A549 (cell line): ENCODE data around the gene KNDC1. TPM values are rescaled to one million over a fixed set of nuclear protein-coding genes. Genes with fewer than 3 reads are reported as not detected.
A peak's percentile ranks its signal among the peaks of the same experiment; 100 is the strongest.

Experiments
- ATAC-seq, 2 experiments: fragments of 200-7000 bp in 1 of 2; fragments of >200 bp in 1 of 2; cut with Nextera tagmentation in 1 of 2; cut with Tn5 transposase in 1 of 2; 3 replicates each; pipeline versions ENCODE4 v1.8.0 to v1.9.1; 2018 to 2020; ENCODE audit warnings: mild to moderate bottlenecking in 1 of 2, moderate library complexity in 1 of 2
- CTCF ChIA-PET: fragments of 300-600 bp; sonication (Branson Sonifier 250); formaldehyde crosslinking; extraction: SDS; loops from one replicate; lab custom pipeline; 2021; ENCODE audit warnings: antibody characterized with exemption, inconsistent platforms; lab: Yijun Ruan, JAX
- POLR2A ChIA-PET: fragments of 350-600 bp; formaldehyde crosslinking; extraction: SDS; loops from one replicate; lab custom pipeline; 2021; ENCODE audit warnings: antibody characterized with exemption, inconsistent platforms; lab: Yijun Ruan, JAX
- DNase-seq, 2 experiments: peaks; one replicate each; pipeline versions ENCODE4 v3.0.0 to v3.0.0-alpha.2; 2011 to 2016; ENCODE audit warnings: low read depth in 1 of 2, low spot score in 1 of 2
- FAIRE-seq: peaks from 2 replicates; lab custom pipeline; 2011; peaks lifted over from hg19 to GRCh38; lab: Jason Lieb, UNC
- H3K27ac ChIP-seq, 2 experiments: fragments of >200 bp; sonication (Bioruptor Twin); formaldehyde crosslinking; 3 replicates each; pipeline ENCODE4 v1.5.1; 2016 to 2017
- H3K4me1 ChIP-seq: fragments of >200 bp; sonication (Bioruptor Twin); formaldehyde crosslinking; 3 replicates; pipeline ENCODE4 v1.6.1; 2016
- H3K4me2 ChIP-seq: fragments of >200 bp; sonication (Bioruptor Twin); formaldehyde crosslinking; 3 replicates; pipeline ENCODE4 v1.6.1; 2016
- H3K4me3 ChIP-seq: fragments of >200 bp; sonication (Bioruptor Twin); formaldehyde crosslinking; 3 replicates; pipeline ENCODE4 v1.5.1; 2016
- H3K9me3 ChIP-seq: fragments of >200 bp; sonication (Bioruptor Twin); formaldehyde crosslinking; 3 replicates; pipeline ENCODE4 v1.6.1; 2016
- CBX8 ChIP-seq: fragments of 200-600 bp; sonication (generic); IDR thresholded peaks from 2 replicates; pipeline ENCODE4 v1.6.1; 2016
- CEBPB ChIP-seq, 2 experiments: fragments of >200 bp in 1 of 2; sonication (Bioruptor Twin) in 1 of 2; formaldehyde crosslinking in 1 of 2; IDR thresholded peaks; 2 replicates each; pipeline ENCODE4 v1.6.1; 2012 to 2016
- CHD4 ChIP-seq: fragments of 200-600 bp; sonication (generic); IDR thresholded peaks from 2 replicates; pipeline ENCODE4 v1.6.1; 2016; ENCODE audit warnings: antibody characterized with exemption, mild to moderate bottlenecking, borderline replicate concordance
- EHMT2 ChIP-seq: fragments of 200-600 bp; sonication (generic); IDR thresholded peaks from 2 replicates; pipeline ENCODE4 v1.6.1; 2016; ENCODE audit warnings: antibody characterized with exemption, low read depth, mild to moderate bottlenecking, moderate library complexity
- EP300 ChIP-seq, 2 experiments: fragments of >200 bp; sonication (Bioruptor Twin); formaldehyde crosslinking; IDR thresholded peaks; 2 replicates in 1 of 2; 3 replicates in 1 of 2; pipeline ENCODE4 v1.6.1; 2016 to 2017
- ESRRA ChIP-seq: fragments of 150-350 bp; IDR thresholded peaks from 2 replicates; pipeline ENCODE4 v1.6.1; 2014; ENCODE audit warnings: mild to moderate bottlenecking, low read length, borderline replicate concordance
- FOSB ChIP-seq: fragments of 250-450 bp; sonication (Bioruptor Pico); IDR thresholded peaks from 2 replicates; pipeline ENCODE4 v1.5.0; 2020; ENCODE audit warnings: mild to moderate bottlenecking, moderate library complexity
- FOSL2 ChIP-seq, 2 experiments: fragments of 450-650 bp in 1 of 2; fragments of >200 bp in 1 of 2; sonication (Bioruptor Twin) in 1 of 2; formaldehyde crosslinking; IDR thresholded peaks; 2 replicates each; pipeline versions ENCODE4 v1.5.0 to v1.6.1; 2016 to 2020; ENCODE audit warnings: mild to moderate bottlenecking in 1 of 2, moderate library complexity in 1 of 2
- GATA3 ChIP-seq: IDR thresholded peaks from 2 replicates; pipeline ENCODE4 v1.6.1; 2012; ENCODE audit warnings: borderline replicate concordance
- HEYL ChIP-seq: fragments of 250-450 bp; sonication (Bioruptor Pico); IDR thresholded peaks from 2 replicates; pipeline ENCODE4 v1.8.0; 2021; ENCODE audit warnings: mild to moderate bottlenecking, moderate library complexity
- HOXB13 ChIP-seq: fragments of 250-450 bp; sonication (Bioruptor Pico); IDR thresholded peaks from 2 replicates; pipeline ENCODE4 v1.5.0; 2020; ENCODE audit warnings: low read depth, mild to moderate bottlenecking, moderate library complexity
- JUNB ChIP-seq: fragments of >200 bp; sonication (Bioruptor Twin); formaldehyde crosslinking; IDR thresholded peaks from 2 replicates; pipeline ENCODE4 v1.6.1; 2016
- MYC ChIP-seq: IDR thresholded peaks from 2 replicates; pipeline ENCODE4 v1.6.1; 2012; ENCODE audit warnings: mild to moderate bottlenecking, inconsistent platforms, low read length, improper control_type of control experiment, borderline replicate concordance
- PHF8 ChIP-seq: fragments of 200-600 bp; sonication (generic); IDR thresholded peaks from 2 replicates; pipeline ENCODE4 v1.6.1; 2016; ENCODE audit warnings: low read depth, mild to moderate bottlenecking, antibody characterized with exemption, moderate library complexity, borderline replicate concordance
- POLR2A ChIP-seq: IDR thresholded peaks from 2 replicates; pipeline ENCODE4 v1.6.1; 2012; ENCODE audit warnings: mild to moderate bottlenecking, low read length
- POLR2AphosphoS2 ChIP-seq: conservative IDR thresholded peaks from 2 replicates; pipeline ENCODE4 v1.6.1; 2012; ENCODE audit warnings: low read length, improper control_type of control experiment, inconsistent platforms
- RAD21 ChIP-seq, 2 experiments: fragments of >200 bp in 1 of 2; sonication (Bioruptor Twin) in 1 of 2; formaldehyde crosslinking in 1 of 2; IDR thresholded peaks in 1 of 2; conservative IDR thresholded peaks in 1 of 2; 2 replicates in 1 of 2; 3 replicates in 1 of 2; pipeline ENCODE4 v1.6.1; 2012 to 2018; ENCODE audit warnings: inconsistent platforms in 1 of 2
- RARB ChIP-seq: fragments of 250-450 bp; sonication (Bioruptor Pico); IDR thresholded peaks from 2 replicates; pipeline ENCODE4 v1.8.0; 2021; ENCODE audit warnings: mild to moderate bottlenecking, moderate library complexity
- RFX5 ChIP-seq: fragments of 450-650 bp; IDR thresholded peaks from 2 replicates; pipeline ENCODE4 v1.7.1; 2014; ENCODE audit warnings: antibody characterized with exemption, mild to moderate bottlenecking, moderate library complexity
- RNF2 ChIP-seq: fragments of 200-600 bp; sonication (generic); IDR thresholded peaks from 2 replicates; pipeline ENCODE4 v1.6.1; 2016; ENCODE audit warnings: low read depth, mild to moderate bottlenecking, antibody characterized with exemption, moderate library complexity, borderline replicate concordance
- TFCP2L1 ChIP-seq: fragments of 250-450 bp; sonication (Bioruptor Pico); IDR thresholded peaks from 2 replicates; pipeline ENCODE4 v1.5.0; 2021; ENCODE audit warnings: mild to moderate bottlenecking
- ZC3H11A ChIP-seq: fragments of 450-650 bp; IDR thresholded peaks from 2 replicates; pipeline ENCODE4 v1.6.1; 2014; ENCODE audit warnings: antibody characterized with exemption, mild to moderate bottlenecking
- ZNF302 ChIP-seq: fragments of 250-450 bp; sonication (Bioruptor Pico); IDR thresholded peaks from 2 replicates; pipeline ENCODE4 v1.9.0; 2021; ENCODE audit warnings: inconsistent platforms, mild to moderate bottlenecking, moderate library complexity
- ZSCAN20 ChIP-seq: fragments of 250-450 bp; sonication (Bioruptor Pico); IDR thresholded peaks from 2 replicates; pipeline ENCODE4 v1.8.0; 2022; ENCODE audit warnings: mild to moderate bottlenecking, moderate library complexity
- WGBS: methylation state at CpG from one replicate; pipeline ENCODE4 v1.1.6; 2017; ENCODE audit errors: missing lambda C conversion rate; 5-methylcytosine and 5-hydroxymethylcytosine counted together
- polyA plus RNA-seq, 4 experiments: library from polyadenylated mRNA; depleted of rRNA in 3 of 4; stranded (reverse); fragments of >200 nt; fragmentation: RNase III in 1 of 4; extraction: RNeasy Plus Mini Kit Qiagen cat#74134 plus additional on column Dnase treatment in 1 of 4; gene quantifications; 2 replicates in 3 of 4; 3 replicates in 1 of 4; pipeline ENCODE4 v1.2.3, GENCODE V29; 2011 to 2017
- TF ChIP-seq, protein P1 (sequence below): IDR thresholded peaks from 2 replicates; pipeline ENCODE4 v1.6.1; 2012; ENCODE audit warnings: low read depth, borderline replicate concordance
- TF ChIP-seq, protein P2 (sequence below): fragments of >200 bp; sonication (Bioruptor Twin); formaldehyde crosslinking; IDR thresholded peaks from 3 replicates; pipeline ENCODE4 v1.5.1; 2016
- TF ChIP-seq, protein P3 (sequence below): fragments of >200 bp; sonication (Bioruptor Twin); formaldehyde crosslinking; IDR thresholded peaks from 3 replicates; pipeline ENCODE4 v1.6.1; 2016

KNDC1 gene
- polyA plus RNA-seq, 2 of the 4 experiments (the other 2 are of a cell fraction), result 0.56 to 0.63 TPM

DNA sequence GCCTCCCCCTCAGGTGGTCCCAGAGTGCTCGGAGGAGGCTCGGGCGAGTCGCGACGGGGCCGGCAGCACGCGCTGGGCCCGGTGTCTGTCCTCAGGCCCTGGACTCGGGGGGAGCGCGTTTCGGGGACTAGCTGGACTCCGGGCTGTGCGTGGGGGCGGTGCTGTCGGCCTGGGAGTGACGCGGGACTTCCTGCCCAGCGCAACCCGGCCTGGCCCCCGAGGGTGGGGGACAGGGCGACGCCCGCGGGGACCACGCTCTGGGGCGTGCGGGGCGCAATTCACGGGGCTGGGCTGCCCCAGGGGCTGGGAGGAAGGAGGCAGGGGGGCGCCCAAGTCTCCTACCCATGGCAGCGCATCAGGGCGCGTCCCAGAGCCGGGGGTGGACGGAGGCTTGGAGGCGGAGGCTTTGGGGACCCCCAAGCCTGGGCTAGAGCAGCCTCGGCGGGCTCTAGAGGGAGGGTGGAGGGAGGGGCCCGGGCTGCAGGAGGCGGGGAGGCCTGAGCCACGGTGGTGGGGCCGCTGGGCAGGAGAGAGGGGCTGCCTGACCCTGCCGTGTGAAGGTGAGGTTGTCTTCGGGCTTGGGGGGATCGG lies 75.3 kb downstream of the KNDC1 start:
- peaks cover 19% of the 10 kb centered on the region for H3K4me1 ChIP-seq
- no peak overlapping the region for H3K27ac ChIP-seq
- TF ChIP-seq RAD21 (conservative IDR thresholded peaks at IDR 0.05 in 1 of 2, IDR thresholded peaks at IDR 0.05 in 1 of 2) (no peak), EP300 (IDR thresholded peaks at IDR 0.05) (no peak), HEYL (CRISPR knock-in tag) (no peak), MYC (no peak), ZC3H11A (no peak), TFCP2L1 (CRISPR knock-in tag) (no peak), JUNB (no peak), PHF8 (no peak)
- TF ChIP-seq, protein P1, sequence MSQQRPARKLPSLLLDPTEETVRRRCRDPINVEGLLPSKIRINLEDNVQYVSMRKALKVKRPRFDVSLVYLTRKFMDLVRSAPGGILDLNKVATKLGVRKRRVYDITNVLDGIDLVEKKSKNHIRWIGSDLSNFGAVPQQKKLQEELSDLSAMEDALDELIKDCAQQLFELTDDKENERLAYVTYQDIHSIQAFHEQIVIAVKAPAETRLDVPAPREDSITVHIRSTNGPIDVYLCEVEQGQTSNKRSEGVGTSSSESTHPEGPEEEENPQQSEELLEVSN, result no peak
- TF ChIP-seq, protein P2, sequence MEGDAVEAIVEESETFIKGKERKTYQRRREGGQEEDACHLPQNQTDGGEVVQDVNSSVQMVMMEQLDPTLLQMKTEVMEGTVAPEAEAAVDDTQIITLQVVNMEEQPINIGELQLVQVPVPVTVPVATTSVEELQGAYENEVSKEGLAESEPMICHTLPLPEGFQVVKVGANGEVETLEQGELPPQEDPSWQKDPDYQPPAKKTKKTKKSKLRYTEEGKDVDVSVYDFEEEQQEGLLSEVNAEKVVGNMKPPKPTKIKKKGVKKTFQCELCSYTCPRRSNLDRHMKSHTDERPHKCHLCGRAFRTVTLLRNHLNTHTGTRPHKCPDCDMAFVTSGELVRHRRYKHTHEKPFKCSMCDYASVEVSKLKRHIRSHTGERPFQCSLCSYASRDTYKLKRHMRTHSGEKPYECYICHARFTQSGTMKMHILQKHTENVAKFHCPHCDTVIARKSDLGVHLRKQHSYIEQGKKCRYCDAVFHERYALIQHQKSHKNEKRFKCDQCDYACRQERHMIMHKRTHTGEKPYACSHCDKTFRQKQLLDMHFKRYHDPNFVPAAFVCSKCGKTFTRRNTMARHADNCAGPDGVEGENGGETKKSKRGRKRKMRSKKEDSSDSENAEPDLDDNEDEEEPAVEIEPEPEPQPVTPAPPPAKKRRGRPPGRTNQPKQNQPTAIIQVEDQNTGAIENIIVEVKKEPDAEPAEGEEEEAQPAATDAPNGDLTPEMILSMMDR, result no peak
- ATAC-seq (no peak), FAIRE-seq (no peak), DNase-seq (no peak)
- ChIA-PET POLR2A (no interaction called here), CTCF (interaction anchor here (0.5 kb wide), 1 partner anchor 216 kb away, joined by 3 read pairs; no protein-coding TSS in a partner anchor)
- no peaks in the 10 kb centered on the region for H3K9me3 ChIP-seq
- peak overlapping the region; percentile 75; the same call in 2 of the 3 replicates for H3K4me2 ChIP-seq
- 30% methylated on average over 8 of the region's 48 CpGs for WGBS
- H3K4me3 ChIP-seq, result no peak overlapping the region

DNA sequence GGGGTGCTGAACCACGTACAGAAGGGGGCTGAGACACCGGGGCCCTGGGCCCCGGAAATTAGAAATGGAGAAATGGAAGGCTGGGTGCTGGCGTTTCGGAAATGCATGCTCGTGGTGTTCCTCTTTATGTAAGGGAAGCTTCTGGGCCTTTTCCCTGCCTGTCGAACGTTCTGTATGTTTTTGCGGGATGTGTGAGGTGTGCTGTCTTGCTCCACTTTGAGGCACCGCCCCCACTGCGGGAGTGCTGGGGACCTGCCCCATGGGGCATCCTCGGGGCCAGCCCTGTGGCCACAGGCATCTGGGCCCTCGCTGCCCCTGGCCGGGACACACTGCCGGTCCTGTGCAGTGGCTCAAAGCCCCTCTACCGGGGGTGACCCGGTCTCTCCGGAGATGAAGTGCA lies 75.9 kb downstream of the KNDC1 start:
- CTCF ChIA-PET, result no interaction called here
- no peak for TF ChIP-seq CHD4
- TF ChIP-seq POLR2A, result no peak
- TF ChIP-seq RARB, result no peak
- no peak for TF ChIP-seq FOSB
- no peak for TF ChIP-seq RFX5
- no peak for TF ChIP-seq EHMT2
- TF ChIP-seq ZSCAN20 (CRISPR knock-in tag), result no peak
- TF ChIP-seq CEBPB (IDR thresholded peaks at IDR 0.05), result no peak
- TF ChIP-seq, protein P3, sequence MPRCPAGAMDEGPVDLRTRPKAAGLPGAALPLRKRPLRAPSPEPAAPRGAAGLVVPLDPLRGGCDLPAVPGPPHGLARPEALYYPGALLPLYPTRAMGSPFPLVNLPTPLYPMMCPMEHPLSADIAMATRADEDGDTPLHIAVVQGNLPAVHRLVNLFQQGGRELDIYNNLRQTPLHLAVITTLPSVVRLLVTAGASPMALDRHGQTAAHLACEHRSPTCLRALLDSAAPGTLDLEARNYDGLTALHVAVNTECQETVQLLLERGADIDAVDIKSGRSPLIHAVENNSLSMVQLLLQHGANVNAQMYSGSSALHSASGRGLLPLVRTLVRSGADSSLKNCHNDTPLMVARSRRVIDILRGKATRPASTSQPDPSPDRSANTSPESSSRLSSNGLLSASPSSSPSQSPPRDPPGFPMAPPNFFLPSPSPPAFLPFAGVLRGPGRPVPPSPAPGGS, result no peak
- TF ChIP-seq, all 56 proteins: peak for 0
- Histone ChIP-seq H3K4me1 (peaks cover 19% of the 10 kb centered on the region), H3K27ac (no peak overlapping the region), H3K4me2 (peak overlapping the region; percentile 75), H3K4me3 (no peak overlapping the region), H3K9me3 (no peaks in the 10 kb centered on the region)
- POLR2A ChIA-PET, result no interaction called here
- 18% methylated on average over 8 of the region's 18 CpGs for WGBS
- FAIRE-seq (no peak), DNase-seq (no peak), ATAC-seq (peak in 1 of 2 experiments; percentile 9; a peak in 2 of 6 replicates)

DNA sequence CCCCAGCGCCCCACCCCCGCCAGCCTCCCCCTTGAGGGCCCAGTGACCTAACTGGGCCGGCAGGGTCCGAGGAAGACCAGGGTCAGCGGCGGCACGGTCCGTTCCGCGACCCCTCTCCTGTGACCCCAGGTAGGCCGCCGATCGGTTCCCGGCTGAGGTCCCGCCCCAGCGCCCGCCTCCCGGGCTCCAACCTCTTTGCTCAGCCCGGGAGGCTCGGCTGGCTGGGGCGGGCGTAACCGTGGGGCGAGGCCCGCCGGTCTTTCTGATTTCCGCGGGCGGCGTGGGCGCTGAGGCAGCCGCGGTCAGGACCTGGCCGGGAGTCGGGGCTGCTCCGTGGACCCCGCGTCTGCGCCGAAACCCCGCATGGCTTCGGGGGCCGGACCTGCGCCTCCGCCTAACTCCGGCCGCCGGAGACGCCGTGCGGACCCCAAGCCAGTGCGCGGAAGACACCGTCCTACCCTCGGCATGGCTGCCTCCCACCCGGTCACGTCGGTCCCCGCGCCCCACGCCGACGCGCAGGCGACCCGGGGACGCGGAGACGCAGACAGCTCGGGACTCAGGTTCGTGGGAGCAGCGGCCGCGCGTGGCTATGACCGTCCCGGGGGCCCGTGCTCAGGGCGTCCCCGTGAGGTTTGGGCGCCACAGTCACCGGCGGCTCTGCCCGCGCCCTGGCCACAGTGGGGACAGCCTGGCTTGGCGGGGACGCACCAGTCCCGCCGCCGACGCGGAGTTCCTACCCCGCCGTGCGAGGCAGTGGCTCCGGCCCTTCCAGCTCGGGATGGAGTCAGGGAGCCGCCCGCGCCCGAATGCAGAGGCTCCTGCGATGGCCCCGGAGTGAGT lies 76.6 kb downstream of the KNDC1 start:
- ChIA-PET CTCF (no interaction called here), POLR2A (no interaction called here)
- peak; percentile 25 to 61 for ATAC-seq
- 48% methylated on average over 23 of the region's 103 CpGs for WGBS
- Histone ChIP-seq H3K4me1 (peaks cover 19% of the 10 kb centered on the region), H3K4me3 (peak overlapping the region; percentile 28; the same call in 2 of the 3 replicates), H3K27ac (no peak overlapping the region), H3K9me3 (no peaks in the 10 kb centered on the region), H3K4me2 (peak overlapping the region; percentile 75)
- TF ChIP-seq ZNF302 (CRISPR knock-in tag), result no peak
- no peak for TF ChIP-seq GATA3
- TF ChIP-seq FOSL2 (IDR thresholded peaks at IDR 0.05), result no peak
- no peak for TF ChIP-seq FOSL2 (CRISPR knock-in tag; IDR thresholded peaks at IDR 0.05)
- TF ChIP-seq CBX8, result no peak
- no peak for TF ChIP-seq POLR2AphosphoS2
- no peak for TF ChIP-seq HEYL (CRISPR knock-in tag)
- TF ChIP-seq, protein P1, result no peak
- TF ChIP-seq RNF2, result no peak
- TF ChIP-seq HOXB13 (CRISPR knock-in tag), result no peak
- no peak for TF ChIP-seq ESRRA
- FAIRE-seq, result no peak
- no peak for DNase-seq
